Duodenal mucosa (tissue), 2 donors: Measurements from ENCODE around the gene HGD.
"Not testable (repeated sequence)": the region's sequence is repeated elsewhere in the genome, so short reads cannot be mapped to it uniquely, and the experiment has no call there.

ENCODE experiments used
- H3K27ac ChIP-seq: one replicate; pipeline ENCODE4 v1.7.0; 2013; ENCODE audit warnings: low read depth, low read length
- H3K27me3 ChIP-seq, 2 donors: one replicate each; pipeline ENCODE4 v1.7.0; 2013; ENCODE audit warnings: low read length in 2 of 2, control low read depth in 1 of 2; ENCODE audit not compliant: insufficient read depth in 2 of 2, control insufficient read depth in 1 of 2
- H3K36me3 ChIP-seq, 2 donors: one replicate each; pipeline ENCODE4 v1.7.0; 2013; ENCODE audit warnings: low read length in 2 of 2, control low read depth in 1 of 2; ENCODE audit not compliant: insufficient read depth in 2 of 2, control insufficient read depth in 1 of 2
- H3K4me1 ChIP-seq, 2 donors: one replicate each; pipeline ENCODE4 v1.7.0; 2013; ENCODE audit warnings: low read length in 2 of 2, control low read depth in 1 of 2; ENCODE audit not compliant: insufficient read depth in 2 of 2, control insufficient read depth in 1 of 2
- H3K4me3 ChIP-seq, 2 donors: one replicate each; pipeline ENCODE4 v1.7.0; 2013; ENCODE audit warnings: low read length in 2 of 2, low read depth in 1 of 2
- H3K9ac ChIP-seq, 2 donors: one replicate each; pipeline ENCODE4 v1.7.0; 2013; ENCODE audit warnings: low read length in 2 of 2, low read depth in 1 of 2
- H3K9me3 ChIP-seq, 2 donors: one replicate each; pipeline ENCODE4 v1.7.0; 2013; ENCODE audit warnings: low read length in 2 of 2, control low read depth in 1 of 2; ENCODE audit not compliant: control insufficient read depth in 1 of 2

HGD gene

DNA sequence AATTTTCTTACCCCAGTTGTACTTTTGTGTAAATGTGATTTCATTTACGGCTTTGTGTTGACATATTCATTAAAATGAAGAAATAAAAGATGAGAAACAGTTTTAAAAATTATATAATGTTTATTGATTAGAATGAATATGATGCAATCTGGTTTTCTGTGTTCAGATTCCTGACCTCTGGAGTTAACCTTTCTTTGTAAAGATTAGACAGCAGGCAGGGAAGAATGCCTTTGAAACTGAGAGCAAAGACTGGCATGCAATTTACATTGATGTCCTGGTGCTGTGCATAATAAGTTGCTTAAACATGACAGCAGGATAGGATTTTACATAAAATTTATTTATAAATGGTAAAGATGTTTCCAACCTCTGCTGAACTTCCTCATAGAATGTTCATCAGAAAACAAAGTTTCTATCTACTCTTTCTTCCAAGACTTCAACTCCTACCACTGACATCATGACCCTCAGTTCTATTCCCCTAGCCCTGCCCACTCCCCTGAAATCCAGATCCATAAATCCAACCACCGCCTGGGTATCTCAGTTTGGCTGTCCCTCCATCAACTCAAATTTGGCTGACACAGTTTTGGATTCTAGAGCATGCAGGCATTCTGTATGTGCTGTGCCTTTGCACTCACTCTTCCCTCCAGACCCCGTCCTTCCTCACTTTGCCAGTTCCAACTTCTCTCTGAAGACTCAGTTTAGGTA is 1.7 kb downstream of the HGD start:
- H3K4me3 ChIP-seq = peak overlapping the region; percentile 57 to 69
- H3K9me3 ChIP-seq = no peaks in the 10 kb centered on the region
- peaks cover 20 to 54% of the 10 kb centered on the region in 2 donors for H3K4me1 ChIP-seq
- no peaks in the 10 kb centered on the region for H3K27me3 ChIP-seq
- H3K36me3 ChIP-seq = no peaks in the 10 kb centered on the region
- H3K27ac ChIP-seq = no peak overlapping the region
- H3K9ac ChIP-seq = peak overlapping the region; percentile 15 to 69

DNA sequence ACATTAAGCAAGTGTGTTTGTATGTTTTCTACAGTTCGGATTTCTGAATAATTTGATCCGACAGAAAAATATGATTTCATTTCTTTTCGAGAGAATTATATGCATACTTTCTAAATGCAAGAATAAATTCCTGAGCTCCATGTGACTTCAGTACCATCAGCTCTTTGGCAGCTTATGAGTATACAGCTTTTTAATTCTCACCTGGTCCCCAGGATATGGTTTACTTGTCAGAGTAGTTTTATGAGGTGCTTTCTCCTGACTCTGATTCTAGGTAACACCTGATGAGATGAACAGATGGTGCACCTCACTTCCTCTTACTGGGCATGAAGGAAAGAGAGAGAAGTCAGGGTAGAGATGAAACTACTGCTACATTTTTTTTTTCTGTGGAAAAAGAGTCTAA is 3.1 kb downstream of the HGD start:
- peaks cover 3 to 7% of the 10 kb centered on the region in 2 donors for H3K36me3 ChIP-seq
- no peak overlapping the region for H3K9ac ChIP-seq
- H3K9me3 ChIP-seq = no peaks in the 10 kb centered on the region
- H3K4me1 ChIP-seq = peaks cover 20 to 53% of the 10 kb centered on the region in 2 donors
- H3K27me3 ChIP-seq = no peaks in the 10 kb centered on the region
- H3K27ac ChIP-seq = no peak overlapping the region
- peak overlapping the region; percentile 53 for H3K4me3 ChIP-seq

DNA sequence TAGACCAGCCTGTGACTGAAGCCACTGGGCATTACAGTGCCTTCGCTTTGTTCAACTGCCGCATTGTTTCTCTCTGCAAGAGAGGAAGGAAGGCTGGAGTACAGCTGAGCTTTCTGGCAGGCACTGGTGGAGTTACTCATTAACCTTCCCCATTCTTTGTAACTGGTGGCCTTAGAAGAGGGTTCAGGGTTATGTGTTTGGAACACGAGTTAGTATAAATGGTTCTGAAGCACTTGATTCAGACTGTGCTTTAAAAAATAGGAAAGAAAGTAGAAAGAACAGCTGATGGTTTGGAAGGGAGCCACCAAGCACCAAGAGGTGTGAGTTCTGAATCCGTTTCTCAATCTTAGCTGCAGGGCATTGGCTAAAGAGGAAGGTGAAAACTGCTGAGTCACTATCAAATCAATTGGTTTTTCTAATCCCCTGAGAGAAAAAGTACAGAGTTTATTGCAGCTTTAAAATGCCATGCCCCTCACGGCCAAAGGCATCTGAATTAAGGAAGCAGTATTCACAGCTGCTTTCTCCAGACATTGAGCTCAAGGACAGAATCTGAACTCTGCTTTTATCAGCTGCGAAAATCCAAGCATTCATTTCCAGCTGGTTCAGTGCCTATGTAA is 3.6 kb downstream of the HGD start:
- Histone ChIP-seq H3K27ac (peak overlapping the region; percentile 34), H3K36me3 (peaks cover 3 to 7% of the 10 kb centered on the region in 2 donors), H3K4me3 (peak overlapping the region; percentile 53), H3K9ac (peak overlapping the region in 1 of 2 donors; percentile 1), H3K4me1 (peaks cover 20 to 48% of the 10 kb centered on the region in 2 donors), H3K27me3 (no peaks in the 10 kb centered on the region), H3K9me3 (no peaks in the 10 kb centered on the region)

DNA sequence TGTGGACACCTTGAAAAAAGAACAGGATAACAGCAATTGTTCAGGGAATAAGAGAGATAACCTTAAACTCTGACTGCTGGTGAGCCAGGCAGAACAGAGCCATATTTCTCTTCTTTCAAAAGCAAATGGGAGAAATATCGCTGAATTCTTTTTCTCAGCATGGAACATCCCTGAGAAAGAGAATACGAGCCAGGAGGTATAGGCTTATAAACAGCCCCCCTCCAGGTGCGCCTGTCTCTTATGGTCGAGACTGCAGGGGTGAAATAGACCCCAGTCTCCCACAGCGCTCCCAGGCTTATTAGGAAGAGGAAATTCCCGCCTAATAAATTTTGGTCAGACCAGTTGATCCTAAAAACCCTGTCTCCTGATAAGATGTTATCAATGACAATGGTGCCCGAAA is 4.8 kb downstream of the HGD start:
- not testable (repeated sequence) for H3K9ac ChIP-seq, H3K4me3 ChIP-seq, H3K27ac ChIP-seq, H3K27me3 ChIP-seq, H3K9me3 ChIP-seq, H3K36me3 ChIP-seq
- peaks cover 20 to 35% of the 10 kb centered on the region in 2 donors for H3K4me1 ChIP-seq

DNA sequence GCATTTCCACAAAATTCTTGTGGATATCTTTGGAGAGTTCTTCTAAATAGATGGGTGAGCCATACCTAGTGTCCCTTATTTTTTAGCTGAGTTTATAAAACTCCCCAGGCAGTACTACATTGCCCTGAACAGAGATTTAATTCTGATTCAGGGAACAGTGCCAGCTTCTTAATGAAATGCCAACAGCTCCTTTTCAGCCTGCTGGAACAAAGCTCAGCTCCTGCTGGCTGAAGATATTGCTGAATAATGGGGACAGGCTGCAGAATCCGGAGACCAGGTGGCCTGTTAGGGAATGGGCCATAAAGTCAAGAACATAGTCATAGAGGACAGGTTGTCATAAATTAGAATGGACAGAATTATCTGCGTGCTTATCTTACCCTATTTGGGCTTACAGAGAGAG is 8.9 kb downstream of the HGD start:
- Histone ChIP-seq H3K27me3 (no peaks in the 10 kb centered on the region), H3K27ac (no peak overlapping the region), H3K9ac (no peak overlapping the region), H3K4me1 (peaks cover 4 to 5% of the 10 kb centered on the region in 2 donors), H3K4me3 (no peak overlapping the region), H3K36me3 (peaks cover 3 to 11% of the 10 kb centered on the region in 2 donors), H3K9me3 (no peaks in the 10 kb centered on the region)

DNA sequence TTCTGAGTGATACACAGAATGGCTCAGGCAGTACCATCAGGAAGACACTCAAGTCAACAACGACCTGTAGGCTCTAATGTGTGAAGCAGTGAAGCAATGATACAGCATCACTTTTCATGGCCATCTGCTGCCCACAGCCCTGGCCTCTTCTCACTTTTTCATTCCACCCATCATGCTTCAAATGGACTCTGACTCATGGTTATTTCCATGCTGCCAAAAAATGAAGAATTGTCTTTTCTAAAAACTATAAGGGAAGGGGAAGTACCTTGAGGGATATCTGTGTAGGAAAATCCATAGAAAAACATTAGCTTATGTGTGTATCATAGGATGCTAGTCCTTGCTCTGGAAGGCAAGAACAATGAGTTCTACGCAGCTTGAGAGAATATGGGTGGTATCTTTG is 11.5 kb downstream of the HGD start:
- Histone ChIP-seq H3K36me3 (peaks cover 3 to 11% of the 10 kb centered on the region in 2 donors), H3K4me1 (no peaks in the 10 kb centered on the region)

DNA sequence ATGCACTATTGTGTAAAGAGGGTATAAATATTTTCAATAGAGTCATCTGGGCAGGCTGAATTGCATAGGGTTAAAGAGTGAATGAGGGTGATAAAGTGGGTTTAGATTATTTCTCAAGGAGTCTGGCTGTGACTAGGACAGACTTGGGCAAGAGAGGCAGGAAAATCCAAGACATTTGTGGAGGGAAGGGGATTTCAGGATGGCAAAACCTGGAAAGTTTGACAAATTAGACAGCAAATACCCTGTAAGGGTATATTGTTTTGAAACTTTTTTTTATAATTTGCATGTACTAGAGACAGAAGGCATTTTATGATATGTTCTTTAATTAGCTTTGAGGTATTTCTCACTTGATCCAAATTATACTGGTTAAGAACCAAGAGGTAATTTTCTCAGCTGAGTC is 17.1 kb downstream of the HGD start:
- H3K36me3 ChIP-seq = no peaks in the 10 kb centered on the region
- H3K27ac ChIP-seq = no peak overlapping the region

More for the DNA sequence above, 11.5 kb downstream of the HGD start:
- Histone ChIP-seq H3K27me3 (no peaks in the 10 kb centered on the region), H3K27ac (no peak overlapping the region), H3K4me3 (no peak overlapping the region), H3K9me3 (no peaks in the 10 kb centered on the region), H3K9ac (no peak overlapping the region)

DNA sequence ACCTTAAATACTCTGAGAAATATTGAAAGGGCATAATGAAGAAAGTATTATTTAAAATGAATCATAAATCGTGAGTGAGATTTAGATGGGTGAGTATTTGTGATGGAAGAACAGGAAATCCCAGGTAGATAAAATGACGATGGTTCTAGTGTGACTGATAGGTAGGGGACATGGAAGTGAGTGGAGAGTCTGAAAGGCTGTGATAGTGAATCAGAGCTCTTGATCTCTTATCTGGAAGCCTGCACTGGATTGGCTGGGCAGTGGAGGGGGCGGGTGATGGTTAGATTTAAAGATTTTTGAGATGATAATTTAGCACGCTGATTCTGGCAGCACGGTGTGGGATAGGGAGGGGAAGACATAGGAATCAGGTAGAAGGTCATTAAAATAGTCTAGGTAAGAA is 20.1 kb downstream of the HGD start:
- H3K27ac ChIP-seq = no peak overlapping the region
- H3K36me3 ChIP-seq = no peaks in the 10 kb centered on the region
- H3K4me3 ChIP-seq = no peak overlapping the region
- no peaks in the 10 kb centered on the region for H3K4me1 ChIP-seq
- no peaks in the 10 kb centered on the region for H3K27me3 ChIP-seq
- H3K9ac ChIP-seq = no peak overlapping the region
- no peaks in the 10 kb centered on the region for H3K9me3 ChIP-seq

More for the DNA sequence above, 17.1 kb downstream of the HGD start:
- Histone ChIP-seq H3K9ac (no peak overlapping the region), H3K9me3 (no peaks in the 10 kb centered on the region), H3K4me1 (no peaks in the 10 kb centered on the region), H3K4me3 (no peak overlapping the region), H3K27me3 (no peaks in the 10 kb centered on the region)

DNA sequence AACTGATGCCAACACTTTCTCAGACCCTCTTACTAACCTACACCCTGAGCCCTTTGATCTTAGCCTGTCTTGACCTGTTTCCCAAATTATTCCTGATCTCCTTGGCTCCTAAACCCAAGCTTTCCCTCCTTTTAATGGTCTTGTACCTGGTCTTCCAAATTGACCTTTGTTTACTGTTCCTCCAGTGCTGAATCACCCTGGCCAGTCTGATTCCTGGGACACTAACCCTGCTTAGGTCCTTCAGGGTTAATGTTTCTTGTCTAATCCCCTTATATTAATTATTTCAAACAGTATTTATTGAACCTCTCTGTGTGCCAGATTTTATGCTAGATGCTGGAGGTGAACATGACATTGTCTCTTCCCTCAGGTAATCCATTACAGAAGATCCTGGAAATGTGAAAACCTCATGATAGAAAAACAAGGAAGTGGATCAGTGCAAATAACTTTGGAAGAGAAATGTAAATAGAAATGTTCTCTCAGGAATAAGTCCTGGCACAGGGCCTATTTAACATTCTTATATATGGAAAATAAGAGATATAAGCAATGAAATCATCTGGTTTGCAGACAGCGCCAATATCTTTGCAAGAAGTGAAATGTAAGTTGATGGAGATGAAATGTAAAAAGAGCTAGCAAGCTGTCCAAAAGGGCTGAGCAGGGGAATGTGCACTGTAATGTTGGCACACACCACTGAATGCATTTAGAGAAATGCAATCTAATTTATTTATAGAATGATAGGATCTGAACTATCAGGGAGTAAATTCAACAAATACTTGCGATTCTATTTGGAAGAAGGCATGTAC is 20.7 kb downstream of the HGD start:
- no peaks in the 10 kb centered on the region for H3K4me1 ChIP-seq
- H3K36me3 ChIP-seq = no peaks in the 10 kb centered on the region
- no peaks in the 10 kb centered on the region for H3K9me3 ChIP-seq
- no peak overlapping the region for H3K4me3 ChIP-seq
- H3K9ac ChIP-seq = no peak overlapping the region
- no peaks in the 10 kb centered on the region for H3K27me3 ChIP-seq
- no peak overlapping the region for H3K27ac ChIP-seq

DNA sequence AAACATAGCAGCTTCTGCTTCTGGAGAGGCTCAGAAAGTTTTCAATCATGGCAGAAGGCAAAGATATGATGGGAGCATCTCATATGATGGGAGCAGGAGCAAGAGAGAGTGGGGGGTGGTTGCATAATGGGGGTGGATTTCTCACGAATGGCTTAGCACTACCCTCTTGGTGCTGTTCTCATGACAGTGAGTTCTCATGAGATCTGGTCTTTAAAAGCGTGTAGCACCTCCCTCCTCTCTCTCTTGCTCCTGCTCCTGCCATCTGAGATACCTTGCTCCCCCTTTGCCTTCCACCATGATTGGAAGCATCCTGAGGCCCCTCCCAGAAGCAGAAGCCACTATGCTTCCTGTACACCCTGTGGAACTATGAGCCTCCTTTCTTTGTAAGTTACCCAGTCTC is 22.2 kb downstream of the HGD start:
- Histone ChIP-seq H3K4me3 (no peak overlapping the region), H3K27me3 (no peaks in the 10 kb centered on the region), H3K9ac (no peak overlapping the region)

More for the DNA sequence above, 22.2 kb downstream of the HGD start:
- Histone ChIP-seq H3K36me3 (no peaks in the 10 kb centered on the region), H3K27ac (no peak overlapping the region), H3K4me1 (no peaks in the 10 kb centered on the region), H3K9me3 (no peaks in the 10 kb centered on the region)
